Smooth muscle cell (in vitro differentiated cells): ENCODE measurements around the gene STK17A. TPM values are rescaled to one million over a fixed set of nuclear protein-coding genes. Genes with fewer than 3 reads are reported as not detected.
A peak's percentile ranks its signal among the peaks of the same experiment; 100 is the strongest.

Experiments used
- DNase-seq: peaks from one replicate; lab custom pipeline; 2025; ENCODE audit not compliant: unreplicated experiment; lab: John Stamatoyannopoulos, UW
- H2AFZ ChIP-seq: fragments of 200-600 bp; sonication (generic); 2 replicates; pipeline ENCODE4 v1.6.0; 2016; ENCODE audit warnings: antibody characterized with exemption, low read depth, mild to moderate bottlenecking
- H3F3A ChIP-seq: fragments of 200-600 bp; sonication (generic); 2 replicates; pipeline ENCODE4 v1.6.0; 2017; ENCODE audit warnings: antibody characterized with exemption, low read depth
- H3K27ac ChIP-seq: fragments of 200-600 bp; sonication (generic); 2 replicates; pipeline ENCODE4 v1.5.1; 2016; ENCODE audit warnings: low read depth, mild to moderate bottlenecking
- H3K27me3 ChIP-seq: fragments of 200-600 bp; sonication (generic); 2 replicates; pipeline ENCODE4 v1.6.1; 2016; ENCODE audit warnings: low read depth, mild to moderate bottlenecking
- H3K36me3 ChIP-seq: fragments of 200-600 bp; sonication (generic); 2 replicates; pipeline ENCODE4 v1.5.1; 2016; ENCODE audit warnings: low read depth
- H3K4me1 ChIP-seq: fragments of 200-600 bp; sonication (generic); 2 replicates; pipeline ENCODE4 v1.5.1; 2016; ENCODE audit warnings: low read depth
- H3K4me2 ChIP-seq: fragments of 200-600 bp; sonication (generic); 2 replicates; pipeline ENCODE4 v1.6.0; 2016; ENCODE audit warnings: mild to moderate bottlenecking
- H3K4me3 ChIP-seq: fragments of 200-600 bp; sonication (generic); 2 replicates; pipeline ENCODE4 v1.5.1; 2016; ENCODE audit warnings: mild to moderate bottlenecking
- H3K79me2 ChIP-seq: fragments of 200-600 bp; sonication (generic); 2 replicates; pipeline ENCODE4 v1.6.0; 2016; ENCODE audit warnings: low read depth, mild to moderate bottlenecking
- H3K9ac ChIP-seq: fragments of 200-600 bp; sonication (generic); 2 replicates; pipeline ENCODE4 v1.6.0; 2016; ENCODE audit warnings: low read depth
- H3K9me3 ChIP-seq: fragments of 200-600 bp; sonication (generic); replicated peaks from 2 replicates; pipeline ENCODE4 v1.5.1; 2016; ENCODE audit warnings: low read depth
- H4K20me1 ChIP-seq: fragments of 200-600 bp; sonication (generic); 2 replicates; pipeline ENCODE4 v1.6.0; 2016; ENCODE audit warnings: low read depth
- WGBS: methylation state at CpG from one replicate; pipeline ENCODE4 v1.1.7; 2016; ENCODE audit warnings: low lambda C conversion rate; 5-methylcytosine and 5-hydroxymethylcytosine counted together
- polyA plus RNA-seq: library from polyadenylated mRNA; unstranded; fragments of >200 nt; fragmentation: Nextera tagmentation; extraction: Ambion mirVana; gene quantifications from 2 replicates; pipeline ENCODE4 v1.2.1, GENCODE V29; 2016
- total RNA-seq: library from RNA; depleted of rRNA; stranded (reverse); fragments of >200 nt; gene quantifications from 2 replicates; pipeline ENCODE4 v1.2.3, GENCODE V29; 2014
- TF ChIP-seq, protein P1 (sequence below): fragments of 200-600 bp; sonication (generic); IDR thresholded peaks from 2 replicates; pipeline ENCODE4 v1.5.1; 2017; ENCODE audit warnings: borderline replicate concordance, mild to moderate bottlenecking, antibody characterized with exemption; ENCODE audit not compliant: insufficient read depth, poor library complexity, severe bottlenecking

The STK17A gene
- total and polyA plus RNA-seq, 2 experiments from 2014 or later = 21.0 to 28.2 TPM

DNA sequence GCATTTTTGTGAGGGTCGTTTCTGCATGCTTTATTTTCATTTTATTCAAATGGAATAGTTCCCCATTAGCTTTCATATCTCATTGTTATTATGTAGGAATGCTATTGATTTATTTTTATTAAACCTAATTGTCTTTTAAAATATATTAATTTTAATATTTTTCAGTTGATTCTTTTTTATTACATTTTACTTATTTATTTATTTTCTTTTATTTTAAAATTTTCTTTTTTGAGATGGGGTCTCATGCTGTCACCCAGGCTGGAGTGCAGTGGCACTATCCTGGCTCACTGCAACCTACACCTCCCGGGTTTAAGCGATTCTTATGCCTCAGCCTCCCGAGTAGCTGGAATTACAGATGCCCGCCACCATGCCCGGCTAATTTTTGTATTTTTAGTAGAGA, 7.4 kb upstream of the STK17A start:
- Histone ChIP-seq H3K4me2 (no peak overlapping the region), H3K4me3 (no peak overlapping the region), H3K27ac (no peak overlapping the region), H3K79me2 (no peaks in the 10 kb centered on the region), H2AFZ (no peak overlapping the region), H3K27me3 (no peaks in the 10 kb centered on the region), H3K9ac (no peak overlapping the region), H3K9me3 (no peaks in the 10 kb centered on the region), H3K4me1 (no peaks in the 10 kb centered on the region), H3F3A (no peaks in the 10 kb centered on the region), H3K36me3 (no peaks in the 10 kb centered on the region), H4K20me1 (no peaks in the 10 kb centered on the region)
- no peak for DNase-seq
- 98% methylated on average over 6 of the region's 6 CpGs for WGBS
- TF ChIP-seq, protein P1, sequence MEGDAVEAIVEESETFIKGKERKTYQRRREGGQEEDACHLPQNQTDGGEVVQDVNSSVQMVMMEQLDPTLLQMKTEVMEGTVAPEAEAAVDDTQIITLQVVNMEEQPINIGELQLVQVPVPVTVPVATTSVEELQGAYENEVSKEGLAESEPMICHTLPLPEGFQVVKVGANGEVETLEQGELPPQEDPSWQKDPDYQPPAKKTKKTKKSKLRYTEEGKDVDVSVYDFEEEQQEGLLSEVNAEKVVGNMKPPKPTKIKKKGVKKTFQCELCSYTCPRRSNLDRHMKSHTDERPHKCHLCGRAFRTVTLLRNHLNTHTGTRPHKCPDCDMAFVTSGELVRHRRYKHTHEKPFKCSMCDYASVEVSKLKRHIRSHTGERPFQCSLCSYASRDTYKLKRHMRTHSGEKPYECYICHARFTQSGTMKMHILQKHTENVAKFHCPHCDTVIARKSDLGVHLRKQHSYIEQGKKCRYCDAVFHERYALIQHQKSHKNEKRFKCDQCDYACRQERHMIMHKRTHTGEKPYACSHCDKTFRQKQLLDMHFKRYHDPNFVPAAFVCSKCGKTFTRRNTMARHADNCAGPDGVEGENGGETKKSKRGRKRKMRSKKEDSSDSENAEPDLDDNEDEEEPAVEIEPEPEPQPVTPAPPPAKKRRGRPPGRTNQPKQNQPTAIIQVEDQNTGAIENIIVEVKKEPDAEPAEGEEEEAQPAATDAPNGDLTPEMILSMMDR = no peak

DNA sequence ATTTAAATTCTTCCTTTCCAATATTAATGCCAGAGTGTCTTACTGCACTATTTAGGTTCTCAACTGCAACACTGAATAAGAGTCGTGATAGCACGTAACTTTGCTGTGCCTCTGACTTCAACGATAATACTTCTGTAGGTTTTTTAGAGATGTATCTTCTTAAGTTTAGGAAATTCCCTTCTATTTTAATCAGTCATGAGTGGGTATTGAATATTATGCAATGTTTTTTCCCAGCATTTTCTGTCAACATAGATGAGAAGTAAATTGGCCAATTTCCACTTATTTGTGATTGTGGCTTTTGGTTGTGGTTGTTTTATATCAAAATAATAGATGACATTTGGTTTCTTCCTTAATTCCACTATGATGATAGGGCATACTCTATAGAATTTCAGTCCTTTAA, 6.7 kb upstream of the STK17A start:
- no peaks in the 10 kb centered on the region for H3K9me3 ChIP-seq
- TF ChIP-seq, protein P1 = no peak
- H3K27ac ChIP-seq = no peak overlapping the region
- no peaks in the 10 kb centered on the region for H3F3A ChIP-seq
- 95% methylated on average over 3 of the region's 3 CpGs for WGBS
- H4K20me1 ChIP-seq = no peaks in the 10 kb centered on the region
- H3K4me3 ChIP-seq = no peak overlapping the region
- H3K4me2 ChIP-seq = no peak overlapping the region
- no peaks in the 10 kb centered on the region for H3K79me2 ChIP-seq
- no peak for DNase-seq
- H3K9ac ChIP-seq = no peak overlapping the region
- H3K36me3 ChIP-seq = no peaks in the 10 kb centered on the region
- H3K27me3 ChIP-seq = no peaks in the 10 kb centered on the region
- no peak overlapping the region for H2AFZ ChIP-seq
- H3K4me1 ChIP-seq = no peaks in the 10 kb centered on the region

DNA sequence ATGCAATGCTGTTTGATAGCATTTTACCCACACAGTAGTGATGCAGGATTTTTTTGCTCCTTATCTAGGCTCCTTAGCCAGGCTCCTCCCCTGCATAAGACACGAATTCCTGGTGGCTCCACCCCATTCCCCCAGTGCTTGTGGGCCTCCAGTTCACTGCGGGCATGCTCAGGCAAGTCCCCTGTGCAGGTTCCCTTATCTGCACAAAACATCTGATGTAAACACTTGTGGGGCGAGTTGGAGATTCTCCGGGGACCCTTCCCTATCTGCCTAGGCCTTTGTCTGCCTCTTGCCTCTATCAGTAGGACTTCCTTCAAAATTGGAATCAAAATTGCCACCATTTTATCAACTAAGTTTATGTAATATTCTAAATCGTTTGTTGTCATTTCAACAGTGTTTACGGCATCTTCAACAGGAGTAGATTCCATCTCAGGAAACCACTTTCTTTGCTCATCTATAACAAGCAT, 5.4 kb upstream of the STK17A start:
- no peaks in the 10 kb centered on the region for H3F3A ChIP-seq
- H3K79me2 ChIP-seq = no peaks in the 10 kb centered on the region
- DNase-seq = no peak
- H3K36me3 ChIP-seq = no peaks in the 10 kb centered on the region
- H3K9ac ChIP-seq = no peak overlapping the region
- WGBS = 72% methylated on average over 6 of the region's 6 CpGs
- H4K20me1 ChIP-seq = no peaks in the 10 kb centered on the region
- TF ChIP-seq, protein P1 = no peak
- no peaks in the 10 kb centered on the region for H3K9me3 ChIP-seq
- H3K27ac ChIP-seq = peak overlapping the region; percentile 2
- no peak overlapping the region for H2AFZ ChIP-seq
- no peaks in the 10 kb centered on the region for H3K27me3 ChIP-seq
- no peaks in the 10 kb centered on the region for H3K4me1 ChIP-seq
- no peak overlapping the region for H3K4me3 ChIP-seq
- H3K4me2 ChIP-seq = no peak overlapping the region
